ENCODE data around the gene ZNF860.

Gene ZNF860

GRCh38 chr3:31981206-31982181 lies at the start of gene ZNF860, which contains the start of gene OSBPL10:
Gene ZNF860, plus strand, starts transcription at chr3:31981750. Its CDS starts 7,330 bp downstream, at chr3:31989080.
Gene OSBPL10, minus strand, starts transcription at chr3:31981262. Its CDS starts 83 bp downstream, at chr3:31981179.
- in situ Hi-C loops (cut with HindIII; ENCODE audit: low sequenced_read_pairs): no loop called here

- in situ Hi-C loops (cut with HindIII; ENCODE audit: low sequenced_read_pairs): no loop called here
Observed at GRCh38 chr3:31932990-31933389, 48.6 kb upstream of the ZNF860 start.

GRCh38 chr3:31934018-31934417 lies 47.5 kb upstream of the ZNF860 start:
- in situ Hi-C loops (cut with HindIII; ENCODE audit: low sequenced_read_pairs): no loop called here

GRCh38 chr3:31934866-31935265 lies 46.7 kb upstream of the ZNF860 start:
- in situ Hi-C loops (cut with HindIII; ENCODE audit: low sequenced_read_pairs): no loop called here

GRCh38 chr3:31936420-31937060 lies 45.0 kb upstream of the ZNF860 start:
- in situ Hi-C loops (cut with HindIII; ENCODE audit: low sequenced_read_pairs): no loop called here

GRCh38 chr3:31937225-31937624 lies 44.3 kb upstream of the ZNF860 start:
- in situ Hi-C loops (cut with HindIII; ENCODE audit: low sequenced_read_pairs): no loop called here

- in situ Hi-C loops (cut with HindIII; ENCODE audit: low sequenced_read_pairs): no loop called here
Observed at GRCh38 chr3:31942446-31942845, 39.1 kb upstream of the ZNF860 start.

- in situ Hi-C loops (cut with HindIII; ENCODE audit: low sequenced_read_pairs): no loop called here
Observed at GRCh38 chr3:31943041-31943440, 38.5 kb upstream of the ZNF860 start.

- in situ Hi-C loops (cut with HindIII; ENCODE audit: low sequenced_read_pairs): no loop called here
Observed at GRCh38 chr3:31945738-31946052, 35.9 kb upstream of the ZNF860 start.

- in situ Hi-C loops (cut with HindIII; ENCODE audit: low sequenced_read_pairs): no loop called here
Observed at GRCh38 chr3:31946484-31947081, 35.0 kb upstream of the ZNF860 start.

GRCh38 chr3:31947162-31947561 lies 34.4 kb upstream of the ZNF860 start:
- in situ Hi-C loops (cut with HindIII; ENCODE audit: low sequenced_read_pairs): no loop called here

- in situ Hi-C loops (cut with HindIII; ENCODE audit: low sequenced_read_pairs): no loop called here
Observed at GRCh38 chr3:31947671-31948091, 33.9 kb upstream of the ZNF860 start.

- in situ Hi-C loops (cut with HindIII; ENCODE audit: low sequenced_read_pairs): no loop called here
Observed at GRCh38 chr3:31948280-31948679, 33.3 kb upstream of the ZNF860 start.

GRCh38 chr3:31952205-31952604 lies 29.3 kb upstream of the ZNF860 start:
- in situ Hi-C loops (cut with HindIII; ENCODE audit: low sequenced_read_pairs): no loop called here

GRCh38 chr3:31953091-31953490 lies 28.5 kb upstream of the ZNF860 start:
- in situ Hi-C loops (cut with HindIII; ENCODE audit: low sequenced_read_pairs): no loop called here

- in situ Hi-C loops (cut with HindIII; ENCODE audit: low sequenced_read_pairs): no loop called here
Observed at GRCh38 chr3:31953636-31954035, 27.9 kb upstream of the ZNF860 start.

GRCh38 chr3:31955581-31955980 lies 26.0 kb upstream of the ZNF860 start:
- in situ Hi-C loops (cut with HindIII; ENCODE audit: low sequenced_read_pairs): no loop called here

- in situ Hi-C loops (cut with HindIII; ENCODE audit: low sequenced_read_pairs): no loop called here
Observed at GRCh38 chr3:31957106-31957505, 24.4 kb upstream of the ZNF860 start.

GRCh38 chr3:31958701-31959152 lies 22.8 kb upstream of the ZNF860 start:
- in situ Hi-C loops (cut with HindIII; ENCODE audit: low sequenced_read_pairs): no loop called here

GRCh38 chr3:31959251-31959650 lies 22.3 kb upstream of the ZNF860 start:
- in situ Hi-C loops (cut with HindIII; ENCODE audit: low sequenced_read_pairs): no loop called here

GRCh38 chr3:31959951-31960792 lies 21.4 kb upstream of the ZNF860 start:
- in situ Hi-C loops (cut with HindIII; ENCODE audit: low sequenced_read_pairs): no loop called here
